NCI-H524 (cell line): Measurements from ENCODE around the gene POLR2L.

ENCODE experiments used
- DNase-seq, 2 experiments: peaks; one replicate each; lab custom pipeline; 2025; lab: John Stamatoyannopoulos, UW

The POLR2L gene

GRCh38 chr11:868802-869201, 26.5 kb upstream of the POLR2L start:
- no peak for DNase-seq

GRCh38 chr11:868394-868793, 26.1 kb upstream of the POLR2L start:
- DNase-seq, result no peak

- DNase-seq, result no peak
These were observed 25.6 kb upstream of the POLR2L start for GRCh38 chr11:867856-868358.

GRCh38 chr11:866481-866880, 24.2 kb upstream of the POLR2L start:
- DNase-seq, result no peak

GRCh38 chr11:865462-866430, 23.4 kb upstream of the POLR2L start:
- DNase-seq, result no peak

GRCh38 chr11:864898-865297, 22.6 kb upstream of the POLR2L start:
- DNase-seq, result no peak

- no peak for DNase-seq
These were observed 21.8 kb upstream of the POLR2L start for GRCh38 chr11:863910-864827.

GRCh38 chr11:863023-863909, 20.9 kb upstream of the POLR2L start:
- DNase-seq, result no peak

- no peak for DNase-seq
These were observed 20.3 kb upstream of the POLR2L start for GRCh38 chr11:862696-863022.

- peak; percentile 71 to 90 for DNase-seq
These were observed 19.8 kb upstream of the POLR2L start for GRCh38 chr11:862081-862661.

GRCh38 chr11:861105-861479, 18.8 kb upstream of the POLR2L start:
- DNase-seq, result no peak

- no peak for DNase-seq
These were observed 18.1 kb upstream of the POLR2L start for GRCh38 chr11:860234-861104.

- peak; percentile 41 to 83 for DNase-seq
These were observed 17.2 kb upstream of the POLR2L start for GRCh38 chr11:859394-860131.

- DNase-seq, result no peak
These were observed 16.5 kb upstream of the POLR2L start for GRCh38 chr11:858762-859339.

- no peak for DNase-seq
These were observed 15.9 kb upstream of the POLR2L start for GRCh38 chr11:858053-858761.

- peak in 1 of 2 experiments; percentile 70 for DNase-seq
These were observed 14.1 kb upstream of the POLR2L start for GRCh38 chr11:856397-856796.

GRCh38 chr11:855796-856195, 13.5 kb upstream of the POLR2L start:
- no peak for DNase-seq

GRCh38 chr11:855330-855674, 13.0 kb upstream of the POLR2L start:
- no peak for DNase-seq
